HG02759 (cell line): Measurements from ENCODE around the gene MACF1.
"Not testable (repeated sequence)": the region's sequence is repeated elsewhere in the genome, so short reads cannot be mapped to it uniquely, and the experiment has no call there.

ENCODE experiments used
- ATAC-seq: cut with Tn5 transposase; IDR thresholded peaks from one replicate; pipeline ENCODE4 v1.9.1; 2021; ENCODE audit warnings: mild to moderate bottlenecking, moderate library complexity; ENCODE audit not compliant: unreplicated experiment

MACF1 gene

GRCh38 chr1:39450041-39450440, 245.5 kb downstream of the MACF1 start:
- not testable (repeated sequence) for ATAC-seq

GRCh38 chr1:39450956-39451606, 246.6 kb downstream of the MACF1 start:
- ATAC-seq, result no peak

- ATAC-seq, result no peak
Measured at GRCh38 chr1:39452081-39452480, 247.6 kb downstream of the MACF1 start.

GRCh38 chr1:39452540-39452939, 248.0 kb downstream of the MACF1 start:
- no peak for ATAC-seq

- no peak for ATAC-seq
Measured at GRCh38 chr1:39453603-39454002, 249.1 kb downstream of the MACF1 start.

- ATAC-seq, result no peak
Measured at GRCh38 chr1:39458991-39459390, 254.5 kb downstream of the MACF1 start.

- ATAC-seq, result no peak
Measured at GRCh38 chr1:39462074-39462473, 257.6 kb downstream of the MACF1 start.

GRCh38 chr1:39466413-39467107, 262.1 kb downstream of the MACF1 start:
- no peak for ATAC-seq

- ATAC-seq, result not testable (repeated sequence)
Measured at GRCh38 chr1:39467108-39467720, 262.7 kb downstream of the MACF1 start.

GRCh38 chr1:39469150-39469549, 264.7 kb downstream of the MACF1 start:
- ATAC-seq, result no peak

GRCh38 chr1:39470040-39470439, 265.5 kb downstream of the MACF1 start:
- no peak for ATAC-seq

GRCh38 chr1:39472826-39473225, 268.3 kb downstream of the MACF1 start:
- ATAC-seq, result no peak

- ATAC-seq, result no peak
Measured at GRCh38 chr1:39473324-39473723, 268.8 kb downstream of the MACF1 start.

- no peak for ATAC-seq
Measured at GRCh38 chr1:39474810-39475209, 270.3 kb downstream of the MACF1 start.

GRCh38 chr1:39475551-39475950, 271.1 kb downstream of the MACF1 start:
- ATAC-seq, result not testable (repeated sequence)

GRCh38 chr1:39478126-39478915, 273.8 kb downstream of the MACF1 start:
- no peak for ATAC-seq

- ATAC-seq, result no peak
Measured at GRCh38 chr1:39481289-39481688, 276.8 kb downstream of the MACF1 start.

GRCh38 chr1:39483276-39483675, 278.8 kb downstream of the MACF1 start:
- no peak for ATAC-seq

GRCh38 chr1:39484564-39484963, 280.1 kb downstream of the MACF1 start:
- ATAC-seq, result no peak

- no peak for ATAC-seq
Measured at GRCh38 chr1:39485046-39485803, 280.7 kb downstream of the MACF1 start.
